ENCODE results near the gene GHRL.

Gene GHRL

GRCh38 chr3:10335190-10335738, 42.5 kb upstream of the GHRL start:
- Histone ChIP-seq H3K27me3 (ENCODE audit: control insufficient read depth, insufficient read depth, low read length) (no peaks in the 10 kb centered on the region), H3K4me1 (ENCODE audit: control insufficient read depth, insufficient read depth, low read length) (no peaks in the 10 kb centered on the region), H3K9me3 (ENCODE audit: control insufficient read depth, insufficient read depth, low read length) (no peaks in the 10 kb centered on the region), H3K36me3 (ENCODE audit: control insufficient read depth, insufficient read depth, low read length) (no peaks in the 10 kb centered on the region), H3K4me3 (ENCODE audit: low read depth, low read length) (no peak overlapping the region), H3K9ac (ENCODE audit: low read depth, low read length) (no peak overlapping the region)

GRCh38 chr3:10334459-10334858, 41.7 kb upstream of the GHRL start:
- H3K9ac ChIP-seq (ENCODE audit: low read depth, low read length): no peak overlapping the region

GRCh38 chr3:10334042-10334441, 41.3 kb upstream of the GHRL start:
- H3K36me3 ChIP-seq (ENCODE audit: control insufficient read depth, insufficient read depth, low read length): no peaks in the 10 kb centered on the region
- no peak overlapping the region for H3K9ac ChIP-seq (ENCODE audit: low read depth, low read length)
- H3K4me1 ChIP-seq (ENCODE audit: control insufficient read depth, insufficient read depth, low read length): no peaks in the 10 kb centered on the region
- H3K9me3 ChIP-seq (ENCODE audit: control insufficient read depth, insufficient read depth, low read length): no peaks in the 10 kb centered on the region
- no peaks in the 10 kb centered on the region for H3K27me3 ChIP-seq (ENCODE audit: control insufficient read depth, insufficient read depth, low read length)
- no peak overlapping the region for H3K4me3 ChIP-seq (ENCODE audit: low read depth, low read length)

More at GRCh38 chr3:10334459-10334858, 41.7 kb upstream of the GHRL start:
- Histone ChIP-seq H3K4me3 (ENCODE audit: low read depth, low read length) (no peak overlapping the region), H3K9me3 (ENCODE audit: control insufficient read depth, insufficient read depth, low read length) (no peaks in the 10 kb centered on the region), H3K27me3 (ENCODE audit: control insufficient read depth, insufficient read depth, low read length) (no peaks in the 10 kb centered on the region), H3K36me3 (ENCODE audit: control insufficient read depth, insufficient read depth, low read length) (no peaks in the 10 kb centered on the region), H3K4me1 (ENCODE audit: control insufficient read depth, insufficient read depth, low read length) (no peaks in the 10 kb centered on the region)

GRCh38 chr3:10333349-10333650, 40.6 kb upstream of the GHRL start:
- no peaks in the 10 kb centered on the region for H3K4me1 ChIP-seq (ENCODE audit: control insufficient read depth, insufficient read depth, low read length)
- no peaks in the 10 kb centered on the region for H3K9me3 ChIP-seq (ENCODE audit: control insufficient read depth, insufficient read depth, low read length)
- no peak overlapping the region for H3K4me3 ChIP-seq (ENCODE audit: low read depth, low read length)
- no peaks in the 10 kb centered on the region for H3K27me3 ChIP-seq (ENCODE audit: control insufficient read depth, insufficient read depth, low read length)
- no peaks in the 10 kb centered on the region for H3K36me3 ChIP-seq (ENCODE audit: control insufficient read depth, insufficient read depth, low read length)
- H3K9ac ChIP-seq (ENCODE audit: low read depth, low read length): no peak overlapping the region

- no peaks in the 10 kb centered on the region for H3K36me3 ChIP-seq (ENCODE audit: control insufficient read depth, insufficient read depth, low read length)
- H3K9me3 ChIP-seq (ENCODE audit: control insufficient read depth, insufficient read depth, low read length): no peaks in the 10 kb centered on the region
- no peak overlapping the region for H3K9ac ChIP-seq (ENCODE audit: low read depth, low read length)
- H3K27me3 ChIP-seq (ENCODE audit: control insufficient read depth, insufficient read depth, low read length): no peaks in the 10 kb centered on the region
- H3K4me1 ChIP-seq (ENCODE audit: control insufficient read depth, insufficient read depth, low read length): no peaks in the 10 kb centered on the region
- H3K4me3 ChIP-seq (ENCODE audit: low read depth, low read length): no peak overlapping the region
Observed at GRCh38 chr3:10332481-10333348, 40.0 kb upstream of the GHRL start.

- H3K27me3 ChIP-seq (ENCODE audit: control insufficient read depth, insufficient read depth, low read length): no peaks in the 10 kb centered on the region
Observed at GRCh38 chr3:10331320-10331719, 38.6 kb upstream of the GHRL start.

GRCh38 chr3:10330319-10330718, 37.6 kb upstream of the GHRL start:
- Histone ChIP-seq H3K9ac (ENCODE audit: low read depth, low read length) (no peak overlapping the region), H3K27me3 (ENCODE audit: control insufficient read depth, insufficient read depth, low read length) (no peaks in the 10 kb centered on the region)

More at GRCh38 chr3:10331320-10331719, 38.6 kb upstream of the GHRL start:
- H3K4me3 ChIP-seq (ENCODE audit: low read depth, low read length): no peak overlapping the region
- no peak overlapping the region for H3K9ac ChIP-seq (ENCODE audit: low read depth, low read length)
- no peaks in the 10 kb centered on the region for H3K4me1 ChIP-seq (ENCODE audit: control insufficient read depth, insufficient read depth, low read length)
- H3K9me3 ChIP-seq (ENCODE audit: control insufficient read depth, insufficient read depth, low read length): no peaks in the 10 kb centered on the region
- no peaks in the 10 kb centered on the region for H3K36me3 ChIP-seq (ENCODE audit: control insufficient read depth, insufficient read depth, low read length)

GRCh38 chr3:10329495-10330015, 36.8 kb upstream of the GHRL start:
- Histone ChIP-seq H3K36me3 (ENCODE audit: control insufficient read depth, insufficient read depth, low read length) (no peaks in the 10 kb centered on the region), H3K4me1 (ENCODE audit: control insufficient read depth, insufficient read depth, low read length) (no peaks in the 10 kb centered on the region), H3K9me3 (ENCODE audit: control insufficient read depth, insufficient read depth, low read length) (no peaks in the 10 kb centered on the region), H3K9ac (ENCODE audit: low read depth, low read length) (no peak overlapping the region), H3K4me3 (ENCODE audit: low read depth, low read length) (no peak overlapping the region), H3K27me3 (ENCODE audit: control insufficient read depth, insufficient read depth, low read length) (no peaks in the 10 kb centered on the region)

More at GRCh38 chr3:10330319-10330718, 37.6 kb upstream of the GHRL start:
- Histone ChIP-seq H3K9me3 (ENCODE audit: control insufficient read depth, insufficient read depth, low read length) (no peaks in the 10 kb centered on the region), H3K4me3 (ENCODE audit: low read depth, low read length) (no peak overlapping the region), H3K4me1 (ENCODE audit: control insufficient read depth, insufficient read depth, low read length) (no peaks in the 10 kb centered on the region), H3K36me3 (ENCODE audit: control insufficient read depth, insufficient read depth, low read length) (no peaks in the 10 kb centered on the region)

- Histone ChIP-seq H3K36me3 (ENCODE audit: control insufficient read depth, insufficient read depth, low read length) (no peaks in the 10 kb centered on the region), H3K27me3 (ENCODE audit: control insufficient read depth, insufficient read depth, low read length) (no peaks in the 10 kb centered on the region), H3K4me1 (ENCODE audit: control insufficient read depth, insufficient read depth, low read length) (no peaks in the 10 kb centered on the region), H3K9ac (ENCODE audit: low read depth, low read length) (no peak overlapping the region), H3K4me3 (ENCODE audit: low read depth, low read length) (no peak overlapping the region), H3K9me3 (ENCODE audit: control insufficient read depth, insufficient read depth, low read length) (no peaks in the 10 kb centered on the region)
Observed at GRCh38 chr3:10328460-10329071, 35.8 kb upstream of the GHRL start.

GRCh38 chr3:10327592-10327991, 34.8 kb upstream of the GHRL start:
- Histone ChIP-seq H3K9ac (ENCODE audit: low read depth, low read length) (no peak overlapping the region), H3K36me3 (ENCODE audit: control insufficient read depth, insufficient read depth, low read length) (no peaks in the 10 kb centered on the region), H3K4me1 (ENCODE audit: control insufficient read depth, insufficient read depth, low read length) (no peaks in the 10 kb centered on the region), H3K27me3 (ENCODE audit: control insufficient read depth, insufficient read depth, low read length) (no peaks in the 10 kb centered on the region), H3K4me3 (ENCODE audit: low read depth, low read length) (no peak overlapping the region), H3K9me3 (ENCODE audit: control insufficient read depth, insufficient read depth, low read length) (no peaks in the 10 kb centered on the region)

GRCh38 chr3:10322352-10322710, 29.6 kb upstream of the GHRL start:
- no peaks in the 10 kb centered on the region for H3K9me3 ChIP-seq (ENCODE audit: control insufficient read depth, insufficient read depth, low read length)
- peaks cover 16% of the 10 kb centered on the region for H3K36me3 ChIP-seq (ENCODE audit: control insufficient read depth, insufficient read depth, low read length)
- no peaks in the 10 kb centered on the region for H3K27me3 ChIP-seq (ENCODE audit: control insufficient read depth, insufficient read depth, low read length)
- H3K4me1 ChIP-seq (ENCODE audit: control insufficient read depth, insufficient read depth, low read length): peaks cover 3% of the 10 kb centered on the region
- H3K4me3 ChIP-seq (ENCODE audit: low read depth, low read length): no peak overlapping the region
- H3K9ac ChIP-seq (ENCODE audit: low read depth, low read length): no peak overlapping the region

Data from iPS-15b (cell line).